HepG2 (cell line): ENCODE data around the gene MAJIN. TPM values are rescaled to one million over a fixed set of nuclear protein-coding genes. Genes with fewer than 3 reads are reported as not detected.

Source experiments
- ARID3A ChIP-seq: IDR thresholded peaks from 2 replicates; pipeline ENCODE4 v1.6.1; 2012; ENCODE audit warnings: low read depth, low read length, improper control_type of control experiment
- DR1 ChIP-seq: sonication (generic); formaldehyde crosslinking; IDR thresholded peaks from 2 replicates; pipeline ENCODE4 v1.8.0; 2021; ENCODE audit warnings: mild to moderate bottlenecking, missing genetic modification reagents, inconsistent platforms
- EEA1 ChIP-seq: sonication (generic); formaldehyde crosslinking; IDR thresholded peaks from 2 replicates; pipeline ENCODE4 v1.5.1; 2020; ENCODE audit warnings: mild to moderate bottlenecking, missing genetic modification reagents, borderline replicate concordance
- ELF1 ChIP-seq: sonication (generic); formaldehyde crosslinking; IDR thresholded peaks from 2 replicates; pipeline ENCODE4 v1.4.0; 2020; ENCODE audit warnings: missing genetic modification reagents
- ELF4 ChIP-seq: sonication (generic); formaldehyde crosslinking; IDR thresholded peaks from 2 replicates; pipeline ENCODE4 v1.5.0; 2020; ENCODE audit warnings: missing genetic modification reagents, mild to moderate bottlenecking, moderate library complexity, borderline replicate concordance
- ISX ChIP-seq: sonication (generic); formaldehyde crosslinking; conservative IDR thresholded peaks from 2 replicates; pipeline ENCODE4 v1.5.0; 2020; ENCODE audit warnings: missing genetic modification reagents
- JUN ChIP-seq: sonication (generic); formaldehyde crosslinking; IDR thresholded peaks from 2 replicates; pipeline ENCODE4 v1.4.0; 2020; ENCODE audit warnings: mild to moderate bottlenecking, missing genetic modification reagents
- MAZ ChIP-seq, 2 experiments: sonication (generic) in 1 of 2; formaldehyde crosslinking in 1 of 2; IDR thresholded peaks; 2 replicates each; pipeline versions ENCODE4 v1.5.0 to v1.6.1; 2012 to 2020; ENCODE audit warnings: low read depth in 2 of 2, mild to moderate bottlenecking in 2 of 2, borderline replicate concordance in 1 of 2, improper control_type of control experiment in 1 of 2, low read length in 1 of 2, missing genetic modification reagents in 1 of 2, moderate library complexity in 1 of 2
- MTF1 ChIP-seq: sonication (generic); formaldehyde crosslinking; IDR thresholded peaks from 2 replicates; pipeline ENCODE4 v1.5.0; 2020; ENCODE audit warnings: missing genetic modification reagents
- MZF1 ChIP-seq: sonication (generic); formaldehyde crosslinking; IDR thresholded peaks from 2 replicates; pipeline ENCODE4 v1.8.1; 2023; ENCODE audit warnings: mild to moderate bottlenecking, missing genetic modification reagents, borderline replicate concordance
- SP140L ChIP-seq: sonication (generic); formaldehyde crosslinking; IDR thresholded peaks from 2 replicates; pipeline ENCODE4 v1.4.0; 2020; ENCODE audit warnings: missing genetic modification reagents, borderline replicate concordance
- SYNCRIP ChIP-seq: fragments of 200-400 bp; formaldehyde crosslinking; IDR thresholded peaks from 2 replicates; pipeline ENCODE4 v1.6.1; 2018; ENCODE audit warnings: mild to moderate bottlenecking, low read depth, low read length; ENCODE audit not compliant: insufficient read depth
- TEAD3 ChIP-seq: optimal IDR thresholded peaks from 2 replicates; pipeline ENCODE3; 2016; ENCODE audit warnings: borderline replicate concordance
- WIZ ChIP-seq: sonication (generic); formaldehyde crosslinking; IDR thresholded peaks from 2 replicates; pipeline ENCODE4 v1.5.1; 2020; ENCODE audit warnings: mild to moderate bottlenecking, missing genetic modification reagents
- ZFP1 ChIP-seq: IDR thresholded peaks from 2 replicates; pipeline ENCODE4 v1.6.1; 2016
- ZNF562 ChIP-seq: sonication (generic); formaldehyde crosslinking; IDR thresholded peaks from 2 replicates; pipeline ENCODE4 v1.8.0; 2022; ENCODE audit warnings: missing genetic modification reagents, borderline replicate concordance
- ZNF569 ChIP-seq: sonication (generic); formaldehyde crosslinking; IDR thresholded peaks from 2 replicates; pipeline ENCODE4 v1.5.0; 2020; ENCODE audit warnings: mild to moderate bottlenecking, missing genetic modification reagents, moderate library complexity, borderline replicate concordance
- ZNF607 ChIP-seq: sonication (generic); formaldehyde crosslinking; IDR thresholded peaks from 2 replicates; pipeline ENCODE4 v1.5.1; 2020; ENCODE audit warnings: missing genetic modification reagents, mild to moderate bottlenecking, borderline replicate concordance
- ZNF850 ChIP-seq: sonication (generic); formaldehyde crosslinking; conservative IDR thresholded peaks from 2 replicates; pipeline ENCODE4 v1.9.0; 2021; ENCODE audit warnings: mild to moderate bottlenecking, missing genetic modification reagents
- ZSCAN20 ChIP-seq: sonication (generic); formaldehyde crosslinking; IDR thresholded peaks from 2 replicates; pipeline ENCODE4 v1.4.0; 2020; ENCODE audit warnings: missing genetic modification reagents, mild to moderate bottlenecking, borderline replicate concordance
- ZXDC ChIP-seq: sonication (generic); formaldehyde crosslinking; IDR thresholded peaks from 2 replicates; pipeline ENCODE4 v1.5.0; 2020; ENCODE audit warnings: mild to moderate bottlenecking, missing genetic modification reagents
- polyA plus RNA-seq, 8 experiments: library from polyadenylated mRNA; depleted of rRNA in 3 of 8; stranded (reverse) in 7 of 8; unstranded in 1 of 8; fragments of >200 nt; fragmentation: Illumina TruSeq in 4 of 8; extraction: Trizol in 4 of 8; gene quantifications; 2 replicates each; pipeline versions ENCODE4 v1.2.1 to v1.2.3, GENCODE V29; 2011 to 2016; ENCODE audit warnings: low read depth in 4 of 8, missing spikeins in 1 of 8, mixed read lengths in 1 of 8; ENCODE audit not compliant: insufficient read depth in 1 of 8
- total RNA-seq, 5 experiments: library from RNA; depleted of rRNA; stranded (reverse); fragments of >200 nt; fragmentation: Illumina TruSeq; extraction: Trizol; gene quantifications; 2 replicates each; pipeline ENCODE4 v1.2.3, GENCODE V29; 2016; ENCODE audit warnings: low read depth in 1 of 5
- TF ChIP-seq, protein P1 (sequence below): sonication (generic); formaldehyde crosslinking; IDR thresholded peaks from 2 replicates; pipeline ENCODE4 v1.5.0; 2020; ENCODE audit warnings: mild to moderate bottlenecking, missing genetic modification reagents, moderate library complexity
- TF ChIP-seq, protein P2 (sequence below): sonication (generic); formaldehyde crosslinking; IDR thresholded peaks from 2 replicates; pipeline ENCODE4 v1.4.0; 2020; ENCODE audit warnings: missing genetic modification reagents; ENCODE audit errors: not compliant biosample characterization

Gene MAJIN
- total and polyA plus RNA-seq, 2 of the 13 experiments (the other 11 are each of a cell fraction or from before 2014, with no cell fraction given) = not detected

GRCh38 chr11:64888729-64889511, 83.0 kb downstream of the MAJIN start (continued):
- no peak for TF ChIP-seq ZSCAN20 (CRISPR knock-in tag)
- no peak for TF ChIP-seq MTF1
- no peak for TF ChIP-seq ZNF850 (CRISPR knock-in tag)
- TF ChIP-seq JUN = peak; percentile 40; the same call in 1 of the 2 replicates
- no peak for TF ChIP-seq TEAD3 (CRISPR knock-in tag)
- TF ChIP-seq ELF1 (CRISPR knock-in tag) = no peak
- TF ChIP-seq MAZ (IDR thresholded peaks at IDR 0.05; ENCODE audit: borderline replicate concordance, low read depth, low read length) = no peak
- TF ChIP-seq MAZ (CRISPR knock-in tag; IDR thresholded peaks at IDR 0.05; ENCODE audit: low read depth) = peak; percentile 58; the same call in 1 of the 2 replicates
- TF ChIP-seq EEA1 (CRISPR knock-in tag) = no peak
- TF ChIP-seq ZNF562 = no peak
- no peak for TF ChIP-seq ELF4 (CRISPR knock-in tag)
- no peak for TF ChIP-seq ZNF607 (CRISPR knock-in tag)
- no peak for TF ChIP-seq ZNF569 (CRISPR knock-in tag)
- TF ChIP-seq, protein P1, sequence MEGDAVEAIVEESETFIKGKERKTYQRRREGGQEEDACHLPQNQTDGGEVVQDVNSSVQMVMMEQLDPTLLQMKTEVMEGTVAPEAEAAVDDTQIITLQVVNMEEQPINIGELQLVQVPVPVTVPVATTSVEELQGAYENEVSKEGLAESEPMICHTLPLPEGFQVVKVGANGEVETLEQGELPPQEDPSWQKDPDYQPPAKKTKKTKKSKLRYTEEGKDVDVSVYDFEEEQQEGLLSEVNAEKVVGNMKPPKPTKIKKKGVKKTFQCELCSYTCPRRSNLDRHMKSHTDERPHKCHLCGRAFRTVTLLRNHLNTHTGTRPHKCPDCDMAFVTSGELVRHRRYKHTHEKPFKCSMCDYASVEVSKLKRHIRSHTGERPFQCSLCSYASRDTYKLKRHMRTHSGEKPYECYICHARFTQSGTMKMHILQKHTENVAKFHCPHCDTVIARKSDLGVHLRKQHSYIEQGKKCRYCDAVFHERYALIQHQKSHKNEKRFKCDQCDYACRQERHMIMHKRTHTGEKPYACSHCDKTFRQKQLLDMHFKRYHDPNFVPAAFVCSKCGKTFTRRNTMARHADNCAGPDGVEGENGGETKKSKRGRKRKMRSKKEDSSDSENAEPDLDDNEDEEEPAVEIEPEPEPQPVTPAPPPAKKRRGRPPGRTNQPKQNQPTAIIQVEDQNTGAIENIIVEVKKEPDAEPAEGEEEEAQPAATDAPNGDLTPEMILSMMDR = no peak
- TF ChIP-seq ISX = no peak
- no peak for TF ChIP-seq ZXDC (CRISPR knock-in tag)
- TF ChIP-seq, protein P2, sequence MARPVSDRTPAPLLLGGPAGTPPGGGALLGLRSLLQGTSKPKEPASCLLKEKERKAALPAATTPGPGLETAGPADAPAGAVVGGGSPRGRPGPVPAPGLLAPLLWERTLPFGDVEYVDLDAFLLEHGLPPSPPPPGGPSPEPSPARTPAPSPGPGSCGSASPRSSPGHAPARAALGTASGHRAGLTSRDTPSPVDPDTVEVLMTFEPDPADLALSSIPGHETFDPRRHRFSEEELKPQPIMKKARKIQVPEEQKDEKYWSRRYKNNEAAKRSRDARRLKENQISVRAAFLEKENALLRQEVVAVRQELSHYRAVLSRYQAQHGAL (CRISPR knock-in tag) = no peak
- no peak for TF ChIP-seq MZF1
- TF ChIP-seq SYNCRIP = no peak
- no peak for TF ChIP-seq WIZ
- no peak for TF ChIP-seq DR1 (CRISPR knock-in tag)
- TF ChIP-seq ZFP1 (CRISPR knock-in tag) = no peak
- no peak for TF ChIP-seq SP140L (CRISPR knock-in tag)
- no peak for TF ChIP-seq ARID3A
